Endothelial cell of umbilical vein (primary cell): ENCODE results near the gene TEP1. TPM values are rescaled to one million over a fixed set of nuclear protein-coding genes. Genes with fewer than 3 reads are reported as not detected.

Experiments used
- BruUV-seq: library from RNA; stranded (reverse); fragments of 400-500 nt; replicated peaks from 2 replicates; lab custom pipeline; 2021; lab: Mats Ljungman, UMichigan
- CTCF ChIA-PET: fragments of 300-600, 350-600 bp; sonication (Branson Sonifier 250); formaldehyde crosslinking; loops from one replicate; lab custom pipeline; 2021; ENCODE audit warnings: antibody characterized with exemption, inconsistent platforms; lab: Charles Lee
- POLR2A ChIA-PET: fragments of 300-600, 350-600 bp; sonication (Branson Sonifier 250); formaldehyde crosslinking; loops from one replicate; lab custom pipeline; 2021; ENCODE audit warnings: antibody characterized with exemption, inconsistent platforms; lab: Charles Lee
- DNase-seq: peaks from one replicate; pipeline ENCODE4 v3.0.0-alpha.2; 2011; ENCODE audit warnings: low read depth, low spot score
- FAIRE-seq: peaks from 2 replicates; lab custom pipeline; 2011; peaks lifted over from hg19 to GRCh38; lab: Jason Lieb, UNC
- H2AFZ ChIP-seq: 2 replicates; pipeline ENCODE4 v1.6.0; 2012; ENCODE audit warnings: low read depth, low read length, control low read depth, inconsistent platforms
- H3K27ac ChIP-seq: 2 replicates; pipeline ENCODE4 v1.5.1; 2011; ENCODE audit warnings: low read depth, mild to moderate bottlenecking, control low read depth, low read length, moderate library complexity; ENCODE audit not compliant: insufficient read depth
- H3K27me3 ChIP-seq, 2 experiments: 2 replicates each; pipeline versions ENCODE4 v1.6.0 to v1.6.1; 2011; ENCODE audit warnings: low read length in 2 of 2, mixed read lengths in 1 of 2; ENCODE audit not compliant: control insufficient read depth in 2 of 2, insufficient read depth in 2 of 2
- H3K36me3 ChIP-seq, 2 experiments: 2 replicates in 1 of 2; 3 replicates in 1 of 2; pipeline ENCODE4 v1.5.1; 2011; ENCODE audit warnings: low read length in 2 of 2, mild to moderate bottlenecking in 1 of 2, moderate library complexity in 1 of 2; ENCODE audit not compliant: control insufficient read depth in 2 of 2, insufficient read depth in 2 of 2; ENCODE audit errors: extremely low read depth in 1 of 2
- H3K4me1 ChIP-seq: 3 replicates; pipeline ENCODE4 v1.5.1; 2011; ENCODE audit warnings: mild to moderate bottlenecking, low read length; ENCODE audit not compliant: control insufficient read depth, insufficient read depth; ENCODE audit errors: extremely low read depth
- H3K4me2 ChIP-seq: 2 replicates; pipeline ENCODE4 v1.6.1; 2011; ENCODE audit warnings: low read length, control low read depth, mixed read lengths; ENCODE audit not compliant: insufficient read depth
- H3K4me3 ChIP-seq, 3 experiments: fragments of 200-600 bp in 1 of 3; sonication (generic), shearing (Covaris generic) in 1 of 3; replicated peaks in 1 of 3; 2 replicates each; pipeline ENCODE4 v1.5.1; 2011 to 2016; ENCODE audit warnings: control low read depth in 3 of 3, low read length in 3 of 3, mild to moderate bottlenecking in 2 of 3, inconsistent platforms in 1 of 3, low read depth in 1 of 3, moderate library complexity in 1 of 3; ENCODE audit not compliant: insufficient read depth in 1 of 3
- H3K79me2 ChIP-seq: 2 replicates; pipeline ENCODE4 v1.6.0; 2012; ENCODE audit warnings: low read length, inconsistent platforms; ENCODE audit not compliant: control insufficient read depth, insufficient read depth
- H3K9ac ChIP-seq: replicated peaks from 2 replicates; pipeline ENCODE3; 2011; ENCODE audit warnings: low read length, control low read depth; ENCODE audit not compliant: insufficient read depth; ENCODE audit errors: extremely low read depth
- H3K9me1 ChIP-seq: replicated peaks from 3 replicates; pipeline ENCODE4 v1.6.0; 2011; ENCODE audit warnings: mild to moderate bottlenecking, low read length; ENCODE audit not compliant: control insufficient read depth, insufficient read depth; ENCODE audit errors: extremely low read depth
- H3K9me3 ChIP-seq: replicated peaks from 2 replicates; pipeline ENCODE4 v1.5.1; 2012; ENCODE audit warnings: low read length, inconsistent platforms; ENCODE audit not compliant: control insufficient read depth, insufficient read depth
- H4K20me1 ChIP-seq: replicated peaks from 2 replicates; pipeline ENCODE3; 2011; ENCODE audit warnings: mild to moderate bottlenecking, low read length; ENCODE audit not compliant: control insufficient read depth, insufficient read depth; ENCODE audit errors: extremely low read depth
- CTCF ChIP-seq, 2 donors: IDR thresholded peaks; 1 replicate in 1 of 2; 2 replicates in 1 of 2; pipeline ENCODE4 v1.5.1; 2011; ENCODE audit warnings: low read length in 2 of 2, mild to moderate bottlenecking in 2 of 2, moderate library complexity in 2 of 2, control low read depth in 1 of 2, inconsistent platforms in 1 of 2, low read depth in 1 of 2; ENCODE audit not compliant: insufficient read depth in 1 of 2; ENCODE audit errors: extremely low read depth in 1 of 2
- EZH2 ChIP-seq: IDR thresholded peaks from 2 replicates; pipeline ENCODE4 v1.6.1; 2012; ENCODE audit warnings: borderline replicate concordance, low read depth, mild to moderate bottlenecking, moderate library complexity, low read length, inconsistent platforms; ENCODE audit not compliant: severe bottlenecking
- FOS ChIP-seq: IDR thresholded peaks from 2 replicates; pipeline ENCODE4 v1.6.1; 2011; ENCODE audit warnings: mild to moderate bottlenecking, low read length, moderate library complexity, borderline replicate concordance; ENCODE audit not compliant: insufficient read depth
- GATA2 ChIP-seq: IDR thresholded peaks from 2 replicates; pipeline ENCODE4 v1.7.0; 2011; ENCODE audit warnings: low read depth, mild to moderate bottlenecking, moderate library complexity, mixed read lengths, low read length; ENCODE audit not compliant: insufficient read length, insufficient read depth
- JUN ChIP-seq: IDR thresholded peaks from 2 replicates; pipeline ENCODE4 v1.6.1; 2011; ENCODE audit warnings: borderline replicate concordance, low read depth; ENCODE audit not compliant: insufficient read length, insufficient read depth
- MAX ChIP-seq: IDR thresholded peaks from 2 replicates; pipeline ENCODE4 v1.6.1; 2011; ENCODE audit not compliant: insufficient read depth, insufficient read length
- POLR2A ChIP-seq: IDR thresholded peaks from 2 replicates; pipeline ENCODE4 v1.6.1; 2012; ENCODE audit warnings: low read depth, mild to moderate bottlenecking, control low read depth, low read length
- POLR2AphosphoS5 ChIP-seq: IDR thresholded peaks from 2 replicates; pipeline ENCODE4 v1.6.1; 2012; ENCODE audit warnings: low read depth, mild to moderate bottlenecking, control low read depth, low read length, moderate library complexity; ENCODE audit not compliant: insufficient read depth
- dilution Hi-C: fragments of 300-500 bp; cut with MboI; formaldehyde crosslinking; loops from one replicate; pipeline ENCODE4 v1.15.0; 2019; ENCODE audit warnings: low sequenced_read_pairs; ENCODE audit not compliant: extremely low pct_ligation_motif_present
- intact Hi-C: fragments of 100-400 bp; cut with micrococcal nuclease; formaldehyde crosslinking; loops from one replicate; pipeline ENCODE4 v1.10.0; 2022
- polyA plus RNA-seq, 4 experiments: library from polyadenylated mRNA; depleted of rRNA in 3 of 4; stranded (reverse) in 3 of 4; unstranded in 1 of 4; fragments of >200 nt; gene quantifications; 2 replicates each; pipeline versions ENCODE4 v1.2.1 to v1.2.3, GENCODE V29; 2011 to 2012; ENCODE audit warnings: missing spikeins in 1 of 4
- total RNA-seq: library from RNA; stranded (reverse); gene quantifications from 2 replicates; pipeline ENCODE4 v1.2.3, GENCODE V29; 2021

Gene TEP1
- total and polyA plus RNA-seq, 2 donors (not counting 3 experiments of a cell fraction or from before 2014, with no cell fraction given), result 19.6 to 44.6 TPM

- FAIRE-seq, result no peak
- Histone ChIP-seq H3K9me3 (no peaks in the 10 kb centered on the region), H3K9ac (no peak overlapping the region), H3K4me1 (peaks cover 15% of the 10 kb centered on the region), H3K27me3 (no peaks in the 10 kb centered on the region), H4K20me1 (no peaks in the 10 kb centered on the region), H3K27ac (no peak overlapping the region), H2AFZ (no peak overlapping the region), H3K4me3 (no peak overlapping the region), H3K79me2 (peaks cover 14% of the 10 kb centered on the region), H3K4me2 (no peak overlapping the region), H3K9me1 (no peaks in the 10 kb centered on the region), H3K36me3 (peaks cover 4 to 6% of the 10 kb centered on the region in 2 experiments)
- intact Hi-C loops, result no loop called here
- no peak for DNase-seq
- CTCF ChIA-PET, result interaction anchor here (0.6 to 5.5 kb wide), 2 partner anchors 15 to 19 kb away, joined by 3 to 39 read pairs; partner anchors contain the start of gene CCNB1IP1
- dilution Hi-C loops, result no loop called here
- no TSS peak for BruUV-seq
- TF ChIP-seq GATA2 (no peak), MAX (no peak), FOS (no peak), POLR2AphosphoS5 (no peak), JUN (no peak), CTCF (IDR thresholded peaks at IDR 0.05; ENCODE audit: extremely low read depth in 1 of 2, insufficient read depth in 1 of 2, low read depth in 1 of 2, low read length in 2 of 2) (no peak), POLR2A (no peak), EZH2 (no peak)
- POLR2A ChIA-PET, result no interaction called here
These were observed 65.6 kb downstream of the TEP1 start for GRCh38 chr14:20347747-20348146.
